Lower leg skin (tissue), 3 donors: Measurements from ENCODE around the gene EDC3.

Source experiments
- CTCF ChIP-seq, 3 donors: fragments of 450-650 bp; IDR thresholded peaks; one replicate each; pipeline ENCODE4 v1.5.1; 2016; ENCODE audit warnings: antibody characterized with exemption in 3 of 3, mild to moderate bottlenecking in 3 of 3, moderate library complexity in 2 of 3
- POLR2A ChIP-seq, 2 donors: fragments of 450-650 bp; IDR thresholded peaks; one replicate each; pipeline ENCODE4 v1.6.1; 2016 to 2017; ENCODE audit warnings: antibody characterized with exemption in 2 of 2, mild to moderate bottlenecking in 1 of 2, moderate library complexity in 1 of 2

GRCh38 chr15:74630284-74631086 is 65.3 kb downstream of the EDC3 start:
- TF ChIP-seq CTCF (IDR thresholded peaks at IDR 0.05) (no peak), POLR2A (IDR thresholded peaks at IDR 0.05) (no peak)
